Measurements from ENCODE around the gene CNPY4.

DNA sequence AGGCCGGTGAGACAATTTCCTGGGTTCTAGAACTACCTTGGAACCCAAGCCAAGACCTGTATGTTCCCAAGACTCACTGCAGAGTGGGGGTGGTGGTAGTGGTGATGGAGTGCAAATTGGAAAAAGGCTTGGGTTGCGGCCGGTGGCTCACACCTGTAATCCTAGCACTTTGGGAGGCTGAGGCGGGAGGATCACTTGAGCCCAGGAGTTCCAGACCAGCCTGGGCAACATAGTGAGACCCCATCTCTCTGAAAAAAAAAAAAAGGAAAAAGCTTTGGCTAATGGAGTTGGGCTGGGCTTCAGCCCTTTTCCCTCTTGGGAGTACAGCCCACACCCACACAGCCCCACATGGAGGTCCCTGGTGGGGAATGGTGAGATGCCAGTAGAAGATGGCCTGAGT is 13.9 kb upstream of the CNPY4 start:
- TF ChIP-seq, protein P1, sequence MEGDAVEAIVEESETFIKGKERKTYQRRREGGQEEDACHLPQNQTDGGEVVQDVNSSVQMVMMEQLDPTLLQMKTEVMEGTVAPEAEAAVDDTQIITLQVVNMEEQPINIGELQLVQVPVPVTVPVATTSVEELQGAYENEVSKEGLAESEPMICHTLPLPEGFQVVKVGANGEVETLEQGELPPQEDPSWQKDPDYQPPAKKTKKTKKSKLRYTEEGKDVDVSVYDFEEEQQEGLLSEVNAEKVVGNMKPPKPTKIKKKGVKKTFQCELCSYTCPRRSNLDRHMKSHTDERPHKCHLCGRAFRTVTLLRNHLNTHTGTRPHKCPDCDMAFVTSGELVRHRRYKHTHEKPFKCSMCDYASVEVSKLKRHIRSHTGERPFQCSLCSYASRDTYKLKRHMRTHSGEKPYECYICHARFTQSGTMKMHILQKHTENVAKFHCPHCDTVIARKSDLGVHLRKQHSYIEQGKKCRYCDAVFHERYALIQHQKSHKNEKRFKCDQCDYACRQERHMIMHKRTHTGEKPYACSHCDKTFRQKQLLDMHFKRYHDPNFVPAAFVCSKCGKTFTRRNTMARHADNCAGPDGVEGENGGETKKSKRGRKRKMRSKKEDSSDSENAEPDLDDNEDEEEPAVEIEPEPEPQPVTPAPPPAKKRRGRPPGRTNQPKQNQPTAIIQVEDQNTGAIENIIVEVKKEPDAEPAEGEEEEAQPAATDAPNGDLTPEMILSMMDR (IDR thresholded peaks at IDR 0.05 in 2 of 3, conservative IDR thresholded peaks at IDR 0.05 in 1 of 3; ENCODE audit: control insufficient read depth in 2 of 3, extremely low read depth in 1 of 3, insufficient read depth in 1 of 3, low read depth in 3 of 3, low read length in 3 of 3), result no peak
- TF ChIP-seq POLR2A (IDR thresholded peaks at IDR 0.05; ENCODE audit: low read depth, low read length), result no peak
- no peak for TF ChIP-seq POLR2AphosphoS5 (IDR thresholded peaks at IDR 0.05; ENCODE audit: low read length)
- no peak for TF ChIP-seq NFYA (IDR thresholded peaks at IDR 0.05; ENCODE audit: borderline replicate concordance, low read depth, low read length)
- TF ChIP-seq, protein P2, sequence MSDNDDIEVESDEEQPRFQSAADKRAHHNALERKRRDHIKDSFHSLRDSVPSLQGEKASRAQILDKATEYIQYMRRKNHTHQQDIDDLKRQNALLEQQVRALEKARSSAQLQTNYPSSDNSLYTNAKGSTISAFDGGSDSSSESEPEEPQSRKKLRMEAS (IDR thresholded peaks at IDR 0.05; ENCODE audit: low read depth, low read length), result no peak
- no peak for TF ChIP-seq TCF12 (IDR thresholded peaks at IDR 0.05; ENCODE audit: low read depth, low read length)
- TF ChIP-seq, protein P3, sequence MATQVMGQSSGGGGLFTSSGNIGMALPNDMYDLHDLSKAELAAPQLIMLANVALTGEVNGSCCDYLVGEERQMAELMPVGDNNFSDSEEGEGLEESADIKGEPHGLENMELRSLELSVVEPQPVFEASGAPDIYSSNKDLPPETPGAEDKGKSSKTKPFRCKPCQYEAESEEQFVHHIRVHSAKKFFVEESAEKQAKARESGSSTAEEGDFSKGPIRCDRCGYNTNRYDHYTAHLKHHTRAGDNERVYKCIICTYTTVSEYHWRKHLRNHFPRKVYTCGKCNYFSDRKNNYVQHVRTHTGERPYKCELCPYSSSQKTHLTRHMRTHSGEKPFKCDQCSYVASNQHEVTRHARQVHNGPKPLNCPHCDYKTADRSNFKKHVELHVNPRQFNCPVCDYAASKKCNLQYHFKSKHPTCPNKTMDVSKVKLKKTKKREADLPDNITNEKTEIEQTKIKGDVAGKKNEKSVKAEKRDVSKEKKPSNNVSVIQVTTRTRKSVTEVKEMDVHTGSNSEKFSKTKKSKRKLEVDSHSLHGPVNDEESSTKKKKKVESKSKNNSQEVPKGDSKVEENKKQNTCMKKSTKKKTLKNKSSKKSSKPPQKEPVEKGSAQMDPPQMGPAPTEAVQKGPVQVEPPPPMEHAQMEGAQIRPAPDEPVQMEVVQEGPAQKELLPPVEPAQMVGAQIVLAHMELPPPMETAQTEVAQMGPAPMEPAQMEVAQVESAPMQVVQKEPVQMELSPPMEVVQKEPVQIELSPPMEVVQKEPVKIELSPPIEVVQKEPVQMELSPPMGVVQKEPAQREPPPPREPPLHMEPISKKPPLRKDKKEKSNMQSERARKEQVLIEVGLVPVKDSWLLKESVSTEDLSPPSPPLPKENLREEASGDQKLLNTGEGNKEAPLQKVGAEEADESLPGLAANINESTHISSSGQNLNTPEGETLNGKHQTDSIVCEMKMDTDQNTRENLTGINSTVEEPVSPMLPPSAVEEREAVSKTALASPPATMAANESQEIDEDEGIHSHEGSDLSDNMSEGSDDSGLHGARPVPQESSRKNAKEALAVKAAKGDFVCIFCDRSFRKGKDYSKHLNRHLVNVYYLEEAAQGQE (IDR thresholded peaks at IDR 0.05; ENCODE audit: low read depth, low read length), result no peak
- TF ChIP-seq TCF7 (IDR thresholded peaks at IDR 0.05; ENCODE audit: borderline replicate concordance), result no peak

All from GM12878 (cell line).